NCI-H2029 (cell line): ENCODE measurements around the gene ZBTB25.

ENCODE experiments used
- DNase-seq: peaks from one replicate; lab custom pipeline; 2025; lab: John Stamatoyannopoulos, UW

Gene ZBTB25

DNA sequence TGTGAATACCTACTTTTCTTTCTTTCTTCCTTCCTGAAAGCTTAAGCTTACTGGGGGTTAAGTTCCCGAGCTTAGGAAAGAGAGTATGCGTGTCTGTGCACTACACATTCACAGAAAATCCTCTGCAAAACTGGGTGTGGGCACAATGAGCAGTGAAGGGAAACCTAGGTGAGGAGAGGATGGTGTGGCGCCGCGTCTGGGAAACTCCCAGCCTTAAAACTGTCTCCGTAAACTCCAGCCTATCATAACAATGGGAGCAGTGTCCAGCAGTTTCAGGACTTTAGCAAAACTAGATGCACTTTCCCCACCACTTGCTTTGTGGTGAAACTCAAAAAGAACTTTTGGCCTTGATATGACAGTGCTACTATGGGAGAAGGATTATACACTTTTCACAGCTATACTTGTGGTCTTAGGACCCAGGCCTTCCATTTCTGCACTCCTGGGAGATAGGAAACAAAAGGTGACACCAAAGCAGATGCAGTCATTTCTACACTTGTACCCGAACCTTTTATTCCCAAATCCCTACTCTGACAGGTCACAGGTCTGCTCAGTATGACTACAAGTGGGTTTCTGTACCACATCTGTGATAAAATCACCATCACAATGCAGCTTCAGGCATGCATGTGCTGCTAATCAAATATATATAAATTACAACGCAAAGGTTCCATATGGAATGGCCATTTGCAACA, 27.9 kb downstream of the ZBTB25 start:
- DNase-seq: no peak

DNA sequence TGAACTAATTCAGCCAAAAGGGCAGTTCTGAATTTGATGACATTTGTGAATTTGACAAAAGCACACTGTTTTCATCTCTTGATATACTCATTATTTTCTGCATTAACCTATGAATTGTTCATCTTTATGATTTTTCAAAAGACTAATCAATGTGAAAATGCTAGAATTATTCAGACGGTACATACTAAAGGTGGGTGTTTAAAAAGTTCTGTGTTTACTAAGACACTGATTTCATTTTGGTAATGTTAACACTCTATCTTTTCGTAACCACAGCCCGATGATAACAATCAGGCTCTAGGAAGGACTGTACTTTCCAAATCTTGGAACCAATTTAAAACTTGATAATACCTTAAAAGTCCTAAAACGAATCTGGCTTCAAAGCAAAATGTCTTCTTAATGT, 28.9 kb downstream of the ZBTB25 start:
- no peak for DNase-seq

DNA sequence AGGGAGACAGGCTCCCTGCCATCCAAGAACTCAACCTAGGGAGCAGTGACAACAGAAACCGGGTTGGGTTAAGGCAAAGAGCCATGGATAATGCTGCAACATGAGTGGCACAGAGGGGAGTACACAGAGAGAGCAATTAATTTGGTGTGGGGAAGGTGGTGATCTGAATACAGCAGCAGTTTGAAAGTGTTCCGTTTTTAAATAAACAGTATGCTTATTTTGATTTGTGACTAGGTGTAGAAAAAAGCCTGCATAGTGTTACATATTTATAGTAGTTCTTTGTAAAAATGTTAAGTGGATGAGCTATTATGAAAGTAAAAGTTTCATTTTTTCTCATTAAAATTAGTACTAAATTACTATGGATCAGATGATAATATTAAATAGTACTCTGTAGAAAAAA, 29.6 kb downstream of the ZBTB25 start:
- no peak for DNase-seq

DNA sequence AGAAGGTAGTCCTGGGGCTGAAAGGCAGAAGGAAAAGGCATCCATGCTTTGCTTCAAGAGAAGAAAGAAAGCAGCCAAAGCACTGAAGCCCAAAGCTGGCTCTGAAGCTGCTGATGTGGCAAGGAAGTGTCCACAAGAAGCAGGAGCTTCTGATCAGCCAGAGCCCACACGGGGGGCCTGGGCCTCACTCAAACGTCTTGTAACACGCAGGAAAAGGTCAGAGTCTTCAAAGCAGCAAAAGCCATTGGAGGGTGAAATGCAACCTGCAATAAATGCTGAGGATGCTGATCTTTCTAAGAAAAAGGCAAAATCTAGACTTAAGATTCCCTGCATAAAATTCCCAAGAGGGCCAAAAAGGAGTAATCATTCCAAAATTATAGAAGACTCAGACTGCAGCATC, 35.2 kb downstream of the ZBTB25 start:
- no peak for DNase-seq

DNA sequence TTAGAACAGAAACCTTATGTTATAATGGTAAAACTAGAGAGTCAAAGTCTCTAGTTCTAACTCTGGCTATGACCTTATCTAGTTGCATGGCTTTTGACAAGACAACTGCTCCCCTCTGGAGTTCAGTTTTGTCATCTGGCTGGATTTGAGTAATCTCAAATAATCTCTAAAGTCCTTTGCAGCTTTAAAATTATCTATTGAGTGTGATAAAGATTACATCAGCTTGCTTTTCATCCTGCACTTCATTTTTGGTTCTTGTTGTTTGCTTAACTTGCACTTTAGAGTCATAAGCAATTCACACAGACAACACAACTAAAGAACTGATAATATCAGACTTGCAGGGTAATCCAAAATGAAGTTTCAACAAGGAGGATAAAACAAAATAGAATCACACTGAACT, 36.1 kb downstream of the ZBTB25 start:
- DNase-seq: no peak

DNA sequence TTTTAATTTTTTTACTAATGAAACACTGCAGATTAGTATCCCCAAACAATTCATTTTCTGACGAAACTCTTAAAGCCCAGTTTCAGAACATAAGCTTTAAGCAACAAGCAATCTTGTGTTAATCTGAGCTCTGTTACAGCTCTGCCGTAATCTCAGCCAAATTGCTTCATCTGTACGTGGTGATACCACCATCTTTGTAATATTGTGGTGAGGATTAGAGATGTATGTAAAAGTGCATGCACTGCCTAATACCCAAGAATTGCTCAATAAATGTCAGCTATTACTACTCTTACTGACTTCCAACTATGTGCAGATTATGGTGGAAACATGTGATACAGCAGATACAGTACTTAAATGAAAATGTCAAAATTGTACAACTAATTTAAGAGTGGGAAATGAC, 36.5 kb downstream of the ZBTB25 start:
- no peak for DNase-seq

DNA sequence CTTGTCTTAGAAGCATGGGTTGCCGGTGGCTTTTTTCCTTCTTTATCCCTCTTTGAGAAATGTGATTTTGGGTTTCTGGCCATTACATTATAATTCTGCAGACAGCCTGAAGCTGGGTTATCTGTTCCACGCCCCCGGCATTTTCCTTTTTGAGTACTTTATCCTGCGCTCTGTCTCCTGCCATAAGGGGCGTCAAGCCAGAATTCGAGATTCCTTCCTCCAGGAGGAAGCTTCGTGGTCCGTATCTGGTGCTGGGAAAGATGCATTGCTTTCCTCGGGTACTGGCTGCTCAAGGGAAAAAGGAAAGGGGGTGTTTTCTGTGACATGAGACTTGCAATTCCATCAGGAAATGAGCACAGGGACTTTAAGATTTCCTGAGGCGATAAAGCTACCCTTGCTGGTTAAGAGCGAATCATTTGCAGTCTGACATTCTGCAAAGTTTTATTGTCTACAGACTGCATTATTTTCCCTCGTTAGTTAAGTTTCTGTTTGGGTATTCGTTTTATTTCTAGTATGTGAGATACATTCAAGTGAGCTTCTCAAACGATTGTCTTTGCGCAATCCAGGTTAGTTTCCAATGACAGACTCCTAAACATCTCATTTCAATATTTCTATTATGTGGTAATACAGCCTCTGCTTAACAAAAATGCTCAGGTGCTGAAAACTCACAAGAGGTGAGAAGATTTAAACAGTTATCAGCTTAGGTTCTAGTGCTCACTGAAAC, 37.6 kb downstream of the ZBTB25 start:
- DNase-seq: no peak

DNA sequence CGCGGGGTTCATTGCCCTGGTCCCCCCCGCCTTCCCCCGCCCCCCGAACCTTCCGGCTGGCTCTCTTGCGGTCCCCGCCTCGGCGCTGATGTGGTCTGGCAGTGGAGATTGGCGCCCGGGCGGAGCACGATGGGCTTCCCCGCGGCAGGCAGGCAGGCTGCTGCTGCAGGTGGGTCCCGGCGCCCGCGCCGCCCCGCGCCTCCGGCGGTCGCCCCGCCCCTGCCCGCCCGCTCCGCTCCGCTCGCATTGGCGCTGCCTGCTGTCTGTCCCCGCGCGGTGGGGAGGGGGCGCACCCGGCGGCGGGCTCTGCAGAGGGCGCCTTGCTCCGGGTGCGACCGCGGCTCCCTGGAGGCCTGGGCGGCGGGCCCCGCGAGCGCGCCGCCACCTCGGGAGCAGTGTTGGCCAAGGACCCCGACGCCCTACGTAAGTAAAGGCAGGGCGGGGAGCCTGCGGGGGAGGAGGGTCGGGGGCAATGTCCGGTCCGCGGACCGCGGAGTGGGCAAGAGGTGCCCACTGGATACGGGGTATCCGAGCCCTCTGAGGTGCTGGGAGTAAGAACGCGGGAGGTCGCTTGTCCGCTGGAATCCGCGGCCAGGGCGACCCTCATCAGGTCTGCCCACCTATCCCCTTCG, 38.3 kb downstream of the ZBTB25 start, which contains the start of gene AKAP5:
Gene AKAP5 (plus strand): TSS at position 309 of the 632 bp plus-strand sequence. CDS start 2,896 bp downstream, outside the sequence.
- no peak for DNase-seq

DNA sequence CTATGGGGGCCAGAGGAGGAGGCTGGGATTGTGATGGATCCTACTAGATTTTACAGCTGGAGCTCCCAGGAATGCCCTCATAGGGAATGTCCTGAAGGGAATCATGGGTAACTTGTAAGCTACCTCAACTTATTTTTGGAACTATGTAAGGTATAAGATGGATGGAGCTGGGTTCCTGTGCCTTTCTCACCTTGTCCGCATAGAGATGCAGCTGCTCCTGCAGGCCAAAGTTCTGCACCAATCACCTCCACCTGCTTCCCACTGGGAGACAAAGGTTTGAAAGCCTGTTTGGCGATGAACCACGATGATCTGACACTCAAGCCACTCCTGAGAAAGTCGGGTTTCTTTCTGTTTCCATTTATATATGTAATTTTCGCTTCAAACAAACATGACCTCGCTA, 39.0 kb downstream of the ZBTB25 start:
- no peak for DNase-seq

DNA sequence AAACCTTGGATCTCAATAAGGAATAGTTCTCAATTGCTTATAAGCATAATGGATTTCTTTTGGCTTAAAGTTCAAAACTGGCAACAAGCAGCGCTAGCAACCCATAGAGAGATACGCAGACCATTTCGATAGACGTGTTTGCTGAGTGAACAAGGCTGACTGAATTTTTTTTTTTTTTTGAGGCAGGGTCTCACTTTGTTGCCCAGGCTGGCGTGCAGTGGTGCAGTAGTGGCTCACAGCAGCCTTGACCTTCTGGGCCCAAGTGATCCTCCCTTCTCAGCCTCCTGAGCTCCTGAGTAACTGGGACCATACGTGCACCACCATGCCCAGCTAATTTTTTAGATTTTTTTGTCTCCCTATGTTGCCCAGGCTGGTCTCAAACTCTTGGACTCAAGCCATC, 39.8 kb downstream of the ZBTB25 start:
- no peak for DNase-seq

DNA sequence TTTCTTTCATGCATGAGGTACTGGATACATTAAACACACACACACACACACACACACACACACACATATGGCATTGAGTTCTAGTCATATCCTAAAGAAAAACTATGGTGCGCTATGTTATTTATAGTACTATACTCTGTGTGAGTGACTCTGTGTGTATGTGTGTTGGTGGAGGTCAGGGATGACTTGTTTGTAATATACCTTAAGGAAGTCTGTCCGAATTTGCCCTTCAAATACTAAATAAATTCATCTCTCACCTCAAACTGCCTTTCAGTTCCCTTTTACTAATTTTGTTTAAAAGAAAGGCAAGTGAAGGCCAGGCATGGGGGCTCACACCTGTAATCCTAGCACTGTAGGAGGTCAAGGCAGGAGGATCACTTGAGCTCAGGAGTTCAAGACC, 40.4 kb downstream of the ZBTB25 start:
- DNase-seq: no peak

DNA sequence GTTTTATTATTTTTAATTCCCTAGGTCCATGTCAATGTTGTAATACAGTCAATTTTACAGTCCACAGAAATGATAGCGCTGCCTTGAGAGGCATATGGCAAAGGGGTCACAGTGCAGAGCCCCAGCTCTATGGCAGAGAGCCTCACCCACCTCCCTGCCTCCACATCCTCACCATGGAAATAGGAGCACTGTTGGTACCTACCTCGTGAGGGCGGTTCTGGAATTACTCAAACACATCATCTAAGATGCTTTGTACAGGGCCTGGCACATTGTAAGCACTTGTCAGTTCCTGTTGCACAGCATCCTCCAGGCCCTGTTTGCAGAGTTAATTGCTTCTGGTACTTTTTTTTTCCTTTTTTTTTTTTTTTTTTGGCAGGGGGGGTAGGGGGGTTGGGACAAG, 42.4 kb downstream of the ZBTB25 start:
- DNase-seq: no peak

DNA sequence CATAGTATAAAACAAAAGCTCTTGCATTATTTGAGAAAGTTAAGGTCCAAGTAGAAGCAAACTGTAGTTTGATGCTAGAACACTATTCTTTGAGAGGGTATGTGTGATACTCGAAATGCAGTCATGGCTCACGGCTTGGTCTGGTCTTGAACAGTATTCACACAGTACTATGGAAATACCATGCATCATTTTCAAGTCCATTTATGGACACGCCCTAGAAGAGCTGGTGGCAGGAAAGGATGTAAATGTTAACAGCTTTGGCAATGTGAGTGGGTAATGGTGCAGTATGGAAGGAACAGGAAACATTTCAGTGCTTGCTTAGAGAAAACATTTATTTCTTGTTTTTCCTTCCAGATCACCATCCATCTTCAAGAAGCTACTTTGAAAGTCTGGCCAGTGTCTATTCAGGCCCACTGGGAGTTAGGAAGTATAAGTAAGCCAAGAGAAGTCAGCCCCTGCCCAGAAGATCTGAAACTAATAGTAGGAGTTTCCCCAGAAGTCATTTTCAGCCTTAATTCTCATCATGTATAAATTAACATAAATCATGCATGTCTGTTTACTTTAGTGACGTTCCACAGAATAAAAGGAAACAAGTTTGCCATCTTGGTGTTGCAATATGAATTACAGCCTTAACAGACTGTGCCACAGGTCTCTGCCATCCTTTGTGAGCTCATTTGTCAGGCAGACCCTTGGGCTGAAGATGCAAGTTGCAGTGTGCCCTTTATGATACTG, 44.1 kb downstream of the ZBTB25 start:
- no peak for DNase-seq

DNA sequence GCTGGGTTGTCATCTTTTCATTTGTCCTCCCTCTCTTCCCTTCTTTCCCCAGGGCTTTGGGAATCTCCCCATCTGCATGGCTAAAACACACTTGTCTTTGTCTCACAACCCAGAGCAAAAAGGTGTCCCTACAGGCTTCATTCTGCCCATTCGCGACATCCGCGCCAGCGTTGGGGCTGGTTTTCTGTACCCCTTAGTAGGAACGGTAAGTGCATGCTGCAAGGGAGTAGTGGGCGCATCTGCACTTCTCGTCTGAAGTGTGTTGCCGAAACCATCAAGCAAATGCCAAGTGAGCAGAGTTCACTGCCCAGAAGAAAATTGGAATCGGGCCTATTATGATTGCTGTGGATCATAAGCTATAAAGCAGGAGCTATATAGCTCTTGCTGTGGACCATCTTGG, 49.0 kb downstream of the ZBTB25 start:
- DNase-seq: no peak

DNA sequence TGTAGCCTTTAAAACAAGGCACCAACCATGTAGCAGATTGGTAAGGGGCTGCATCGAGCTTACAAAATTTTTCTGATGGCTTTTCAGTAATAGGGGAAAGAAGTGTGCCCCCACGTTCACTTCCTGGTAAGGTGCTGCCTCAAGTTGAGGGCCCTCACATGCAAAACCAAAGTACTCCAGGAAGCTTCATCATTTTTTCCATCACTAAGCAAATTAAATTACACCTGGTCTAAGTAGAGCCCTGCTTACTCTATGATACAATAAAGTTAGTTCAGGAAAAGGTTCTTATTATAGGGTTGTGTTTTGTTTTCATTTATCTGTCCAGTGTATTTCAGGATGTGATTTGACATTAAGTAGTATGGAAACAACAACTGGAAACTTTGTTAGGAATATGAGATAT, 53.4 kb downstream of the ZBTB25 start:
- no peak for DNase-seq

DNA sequence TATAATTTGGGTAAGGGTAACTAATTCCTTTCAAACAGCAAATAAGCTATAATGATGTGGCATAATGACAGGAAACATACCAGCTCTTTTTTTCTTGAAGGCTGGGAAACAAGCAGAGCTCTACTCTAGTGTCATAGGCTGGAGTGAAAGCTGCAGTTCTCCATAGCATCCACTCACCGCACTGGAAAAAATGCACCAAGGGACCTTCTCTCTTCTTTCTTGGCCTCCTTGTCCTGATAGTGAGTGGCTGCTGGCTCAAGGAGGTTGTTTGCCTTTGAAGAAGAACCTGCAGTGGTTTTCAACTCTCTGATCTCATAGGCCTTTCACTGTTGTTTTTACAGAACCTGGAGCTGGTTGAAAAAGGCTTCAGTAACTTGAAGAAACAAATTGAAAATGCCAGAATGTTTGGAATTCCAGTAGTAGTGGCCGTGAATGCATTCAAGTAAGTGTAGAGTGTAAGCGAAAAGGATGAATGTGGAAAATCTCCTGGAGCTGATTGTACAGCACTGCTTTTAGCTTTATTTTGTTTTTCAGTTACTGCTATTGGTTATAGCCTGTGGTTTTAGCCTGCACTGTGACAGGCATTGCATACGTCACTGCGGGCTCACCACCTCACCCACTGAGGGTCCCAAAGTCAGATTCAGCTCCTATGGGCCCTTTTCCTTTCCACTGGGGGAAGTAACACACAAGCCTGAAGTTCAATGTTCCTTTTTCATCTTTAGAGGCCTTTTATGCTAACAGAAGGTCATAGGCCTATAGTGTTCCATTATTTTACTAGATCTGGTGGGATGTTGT, 55.6 kb downstream of the ZBTB25 start:
- no peak for DNase-seq

DNA sequence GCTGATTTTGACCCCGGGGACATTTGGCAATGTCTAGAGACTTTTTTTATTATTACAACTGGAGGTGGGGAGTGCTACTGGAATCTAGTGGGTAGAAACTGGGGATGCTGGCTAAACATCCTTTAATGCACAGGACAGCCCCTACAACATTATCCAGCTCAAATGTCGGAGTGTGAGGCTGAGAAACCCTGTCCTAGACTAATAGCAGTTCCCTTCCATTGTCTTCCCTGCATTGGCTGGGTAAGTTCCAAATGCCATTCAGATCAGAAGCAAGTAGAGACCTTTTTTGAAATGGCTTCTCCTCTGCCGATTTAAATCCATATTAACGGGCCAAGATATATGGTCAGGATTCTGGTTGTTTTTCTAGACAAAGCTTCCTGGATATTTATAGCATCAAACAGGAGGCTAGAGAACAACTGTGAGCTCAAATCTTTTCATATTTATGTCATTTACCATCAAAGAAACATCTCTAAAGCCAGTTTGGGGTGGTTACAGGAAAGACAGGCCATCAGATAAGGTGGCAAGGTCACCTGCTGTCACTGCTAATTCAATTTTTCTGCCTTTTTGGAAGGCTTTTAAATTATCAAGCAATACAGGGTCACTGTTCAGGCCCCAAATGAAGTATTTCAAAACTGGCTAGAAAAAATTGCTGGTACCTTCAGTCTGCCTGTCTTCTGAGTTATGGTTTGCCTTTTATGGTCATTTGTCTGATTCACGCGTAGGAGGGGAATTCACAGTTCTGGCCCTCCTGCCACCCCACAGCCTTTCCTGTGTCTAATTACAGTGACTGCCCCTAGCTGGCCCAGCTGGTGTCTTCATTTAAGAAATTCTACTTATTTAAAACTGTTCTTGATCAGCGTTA, 58.4 kb downstream of the ZBTB25 start:
- no peak for DNase-seq

DNA sequence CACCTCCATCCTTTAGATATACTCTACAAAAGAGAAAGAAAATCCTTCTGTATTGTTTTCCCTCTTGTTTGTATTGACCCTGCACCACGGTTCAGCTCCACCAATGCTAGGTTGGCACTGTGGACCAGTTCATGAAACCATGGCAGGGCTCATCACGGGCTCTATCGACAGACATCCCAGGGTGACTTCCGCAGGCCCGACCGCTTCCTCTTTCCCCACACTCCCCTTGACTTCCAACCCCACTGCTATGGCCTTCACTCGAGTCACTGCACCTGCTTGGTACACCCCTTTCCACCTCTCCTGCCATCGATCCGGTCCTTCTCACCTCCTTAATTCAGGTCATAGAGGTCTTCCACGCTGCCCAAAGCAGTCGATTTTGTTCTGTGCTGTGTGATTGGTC, 59.5 kb downstream of the ZBTB25 start:
- DNase-seq: no peak

DNA sequence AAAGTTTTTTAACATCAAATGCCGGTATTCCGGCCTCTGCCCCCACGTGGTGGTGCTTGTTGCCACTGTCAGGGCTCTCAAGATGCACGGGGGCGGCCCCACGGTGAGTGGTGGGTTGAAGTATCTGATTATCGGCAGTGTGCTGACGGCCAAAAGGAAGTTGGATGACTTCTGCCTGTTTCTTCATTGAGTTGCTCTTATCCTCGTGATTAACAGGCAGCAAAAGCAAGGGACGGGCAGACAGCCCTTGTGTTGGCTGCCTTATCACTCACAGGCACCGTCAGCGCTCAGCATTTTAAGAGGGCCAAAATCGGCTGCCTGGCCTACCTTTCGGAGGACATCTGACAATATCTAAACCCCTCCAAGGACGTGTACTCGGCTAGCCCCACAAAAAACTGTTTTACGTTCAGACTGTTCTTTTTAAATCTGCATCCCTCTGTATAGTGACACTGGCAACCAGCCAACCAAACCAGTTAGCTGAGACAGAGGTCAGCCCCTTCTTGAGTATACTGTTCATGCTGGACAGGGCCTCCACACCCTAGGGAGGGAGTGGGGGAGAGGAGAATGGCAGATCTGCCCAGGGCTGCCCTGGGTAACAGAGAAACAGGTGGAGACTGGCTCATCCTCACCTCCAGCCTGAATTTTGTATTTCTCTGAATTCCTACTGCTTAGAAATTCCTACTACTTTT, 61.2 kb downstream of the ZBTB25 start:
- no peak for DNase-seq

DNA sequence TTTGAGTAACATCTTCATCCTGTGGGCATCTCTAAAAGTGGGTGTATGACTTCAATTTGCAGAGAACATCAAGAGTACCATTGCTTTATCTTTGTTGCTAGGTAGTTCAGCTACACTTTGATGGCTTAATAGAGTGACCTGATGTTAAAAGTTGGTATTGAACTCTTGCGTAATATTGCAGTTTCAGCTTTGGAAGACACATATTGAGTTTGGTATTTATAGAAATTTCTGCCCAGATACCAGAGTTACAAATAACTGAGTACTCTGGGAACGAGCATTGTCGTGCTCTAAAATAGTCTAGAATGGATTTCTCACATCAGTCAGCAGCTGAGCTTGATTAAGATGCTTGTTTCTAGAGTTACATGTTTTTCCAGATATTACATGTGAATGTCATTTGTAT, 63.1 kb downstream of the ZBTB25 start:
- DNase-seq: no peak
